GDM1 (cell line): ENCODE measurements around the gene KLHL22.
A peak's percentile ranks its signal among the peaks of the same experiment; 100 is the strongest.
"Not testable (repeated sequence)": the region's sequence is repeated elsewhere in the genome, so short reads cannot be mapped to it uniquely, and the experiment has no call there.

Source experiments
- DNase-seq: peaks from one replicate; lab custom pipeline; 2025; lab: John Stamatoyannopoulos, UW

KLHL22 gene

GRCh38 chr22:20523086-20523983 lies 27.7 kb upstream of the KLHL22 start:
- DNase-seq = no peak

- no peak for DNase-seq
Observed at GRCh38 chr22:20522134-20523004, 26.8 kb upstream of the KLHL22 start.

GRCh38 chr22:20520093-20520511 lies 24.5 kb upstream of the KLHL22 start:
- DNase-seq = no peak

- DNase-seq = no peak
Observed at GRCh38 chr22:20519558-20519957, 24.0 kb upstream of the KLHL22 start.

GRCh38 chr22:20517841-20518592 lies 22.4 kb upstream of the KLHL22 start:
- no peak for DNase-seq

- no peak for DNase-seq
Observed at GRCh38 chr22:20517422-20517821, 21.8 kb upstream of the KLHL22 start.

- no peak for DNase-seq
Observed at GRCh38 chr22:20516399-20516798, 20.8 kb upstream of the KLHL22 start.

GRCh38 chr22:20514658-20515406 lies 19.2 kb upstream of the KLHL22 start:
- no peak for DNase-seq

- no peak for DNase-seq
Observed at GRCh38 chr22:20511578-20512229, 16.1 kb upstream of the KLHL22 start.

- DNase-seq = no peak
Observed at GRCh38 chr22:20510811-20511577, 15.4 kb upstream of the KLHL22 start.

GRCh38 chr22:20509344-20510047 lies 13.9 kb upstream of the KLHL22 start:
- peak; percentile 79 for DNase-seq

- DNase-seq = no peak
Observed at GRCh38 chr22:20508815-20509271, 13.2 kb upstream of the KLHL22 start.

- not testable (repeated sequence) for DNase-seq
Observed at GRCh38 chr22:20508067-20508755, 12.6 kb upstream of the KLHL22 start.

- DNase-seq = peak; percentile 80
Observed at GRCh38 chr22:20507253-20508066, 11.9 kb upstream of the KLHL22 start, which contains the start of gene MED15. MED15 (plus strand) TSS chr22:20507610; CDS start chr22:20507679, 69 bp downstream.

GRCh38 chr22:20506543-20507252 lies 11.1 kb upstream of the KLHL22 start:
- DNase-seq = no peak

- DNase-seq = not testable (repeated sequence)
Observed at GRCh38 chr22:20504293-20504922, 8.8 kb upstream of the KLHL22 start.

GRCh38 chr22:20503816-20504215 lies 8.2 kb upstream of the KLHL22 start:
- DNase-seq = no peak
